ENCODE results near the gene ZNF512. TPM values are rescaled to one million over a fixed set of nuclear protein-coding genes. Genes with fewer than 3 reads are reported as not detected.
"Not testable (repeated sequence)": the region's sequence is repeated elsewhere in the genome, so short reads cannot be mapped to it uniquely, and the experiment has no call there.

Gene ZNF512
- total RNA-seq, 1 donor, result 32.2 TPM

- H3K4me3 ChIP-seq (ENCODE audit: low read depth, low read length), result peak overlapping the region; percentile 96
- no peak for TF ChIP-seq CTCF (IDR thresholded peaks at IDR 0.05; ENCODE audit: insufficient read depth, low read length)
- DNase-seq (ENCODE audit: low read depth), result peak; percentile 83
Observed at GRCh38 chr2:27627963-27628766, 45.3 kb downstream of the ZNF512 start.

GRCh38 chr2:27628767-27629709, 46.2 kb downstream of the ZNF512 start, which contains the start of the genes CCDC121 and GPN1:
Gene CCDC121, minus strand, starts transcription at chr2:27629012. Its CDS starts 1,213 bp downstream, at chr2:27627799.
Gene GPN1, plus strand, starts transcription at chr2:27629050. Its CDS starts 9 bp downstream, at chr2:27629059.
- no peak for TF ChIP-seq CTCF (IDR thresholded peaks at IDR 0.05; ENCODE audit: insufficient read depth, low read length)
- H3K4me3 ChIP-seq (ENCODE audit: low read depth, low read length), result peak within 1 kb of the TSS; percentile 96
- peak; percentile 89 for DNase-seq (ENCODE audit: low read depth)

- not testable (repeated sequence) for H3K4me3 ChIP-seq (ENCODE audit: low read depth, low read length); DNase-seq (ENCODE audit: low read depth)
Observed at GRCh38 chr2:27630257-27630656, 47.4 kb downstream of the ZNF512 start.

DNA sequence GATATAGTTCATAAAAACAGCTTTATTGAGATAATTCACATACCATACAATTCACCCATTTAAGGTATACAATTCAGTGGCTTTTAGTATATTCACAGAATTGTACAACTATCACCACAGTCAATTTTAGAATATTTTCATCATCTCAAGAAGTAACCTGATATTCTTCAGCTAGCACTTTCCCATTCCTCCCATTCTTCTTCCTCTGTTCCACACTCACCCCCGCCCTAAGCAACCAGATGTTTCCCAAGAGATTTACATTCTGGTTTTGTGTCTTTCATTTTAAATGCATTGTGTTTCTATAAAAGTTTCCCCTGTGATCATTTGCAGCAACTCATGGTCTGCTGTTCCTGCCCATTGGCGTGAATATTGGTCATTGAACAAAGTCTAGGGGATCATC, 51.4 kb downstream of the ZNF512 start:
- TF ChIP-seq CTCF (IDR thresholded peaks at IDR 0.05; ENCODE audit: insufficient read depth, low read length), result no peak
- DNase-seq (ENCODE audit: low read depth), result no peak
- H3K4me3 ChIP-seq (ENCODE audit: low read depth, low read length), result no peak overlapping the region

- TF ChIP-seq CTCF (IDR thresholded peaks at IDR 0.05; ENCODE audit: insufficient read depth, low read length), result no peak
- H3K4me3 ChIP-seq (ENCODE audit: low read depth, low read length), result no peak overlapping the region
- DNase-seq (ENCODE audit: low read depth), result no peak
Observed at GRCh38 chr2:27636766-27637165, 53.9 kb downstream of the ZNF512 start.

DNA sequence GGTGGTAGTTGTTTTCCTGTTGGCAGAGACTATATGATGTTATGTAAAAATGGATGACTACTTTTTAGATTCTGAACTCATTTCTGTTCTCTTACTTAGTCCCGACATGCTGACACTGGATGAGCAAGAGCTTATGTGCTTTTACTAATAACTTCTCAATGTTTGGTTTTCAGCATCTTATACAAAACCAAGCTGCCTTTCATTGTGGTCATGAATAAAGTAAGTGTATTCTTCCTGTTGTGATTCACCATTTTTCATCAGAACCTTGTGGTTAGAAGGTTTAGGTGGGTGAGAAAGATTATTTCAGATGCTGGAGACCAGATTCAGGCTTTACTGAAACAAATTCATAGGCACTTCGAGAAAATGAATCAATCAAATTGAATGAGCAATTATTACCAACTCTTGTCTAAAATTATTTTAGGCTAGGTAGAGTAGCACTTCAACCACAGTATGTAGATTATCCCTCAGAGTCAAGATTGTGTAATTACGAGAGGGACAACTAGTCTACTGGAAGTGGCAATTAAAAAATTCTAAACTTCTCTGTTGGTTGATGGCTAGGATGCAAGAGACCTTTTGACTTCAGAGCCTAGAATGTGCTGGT, 55.3 kb downstream of the ZNF512 start:
- DNase-seq (ENCODE audit: low read depth), result peak; percentile 42
- no peak overlapping the region for H3K4me3 ChIP-seq (ENCODE audit: low read depth, low read length)
- no peak for TF ChIP-seq CTCF (IDR thresholded peaks at IDR 0.05; ENCODE audit: insufficient read depth, low read length)

Measured in fibroblast of the aortic adventitia (primary cell).